ENCODE data around the gene MYO16.

- TF ChIP-seq EP300 (IDR thresholded peaks at IDR 0.05) (no peak), POLR2A (IDR thresholded peaks at IDR 0.05) (no peak), CTCF (IDR thresholded peaks at IDR 0.05) (no peak)
Measured at GRCh38 chr13:108958013-108958376, 328.6 kb downstream of the MYO16 start.

Measured in tibial nerve (tissue), 4 donors.